GM15510 (cell line): Measurements from ENCODE around the gene LAMC1.

Experiments
- POLR2A ChIP-seq: IDR thresholded peaks from 3 replicates; pipeline ENCODE4 v1.6.1; 2011; ENCODE audit warnings: borderline replicate concordance; ENCODE audit not compliant: insufficient read length; ENCODE audit errors: extremely low read depth

LAMC1 gene

GRCh38 chr1:183097438-183098051 is 74.3 kb downstream of the LAMC1 start:
- TF ChIP-seq POLR2A: no peak

- TF ChIP-seq POLR2A: no peak
Observed at GRCh38 chr1:183098317-183098716, 75.1 kb downstream of the LAMC1 start.

DNA sequence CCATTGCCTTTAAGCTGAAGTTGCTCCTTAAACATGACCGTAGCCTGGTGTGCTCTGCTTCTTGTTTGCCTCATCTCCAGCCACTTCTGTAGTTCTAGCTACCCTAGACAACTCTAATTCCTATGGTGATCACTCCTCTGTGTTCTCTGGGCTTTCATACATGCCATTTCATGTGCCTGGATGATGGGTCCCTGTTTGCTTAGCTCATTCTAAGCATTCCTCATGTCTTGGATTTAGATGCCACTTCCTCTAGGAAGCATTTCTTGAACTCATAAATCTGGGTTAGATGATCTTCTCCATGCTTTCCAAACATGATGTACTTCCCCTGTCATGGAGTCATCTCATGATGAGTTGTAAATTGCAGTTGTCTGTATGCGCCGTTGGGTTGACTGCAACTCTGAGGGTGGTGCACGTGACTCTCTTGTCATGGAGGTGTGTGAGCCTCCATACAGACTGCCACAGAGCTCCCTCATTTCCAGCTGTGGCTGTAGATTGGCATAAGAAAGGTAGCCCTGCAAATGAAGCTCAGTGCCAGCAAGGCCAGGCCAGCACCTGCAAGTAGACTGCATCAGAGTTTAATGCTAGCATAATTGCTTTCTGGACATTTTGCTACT is 77.2 kb downstream of the LAMC1 start:
- no peak for TF ChIP-seq POLR2A

DNA sequence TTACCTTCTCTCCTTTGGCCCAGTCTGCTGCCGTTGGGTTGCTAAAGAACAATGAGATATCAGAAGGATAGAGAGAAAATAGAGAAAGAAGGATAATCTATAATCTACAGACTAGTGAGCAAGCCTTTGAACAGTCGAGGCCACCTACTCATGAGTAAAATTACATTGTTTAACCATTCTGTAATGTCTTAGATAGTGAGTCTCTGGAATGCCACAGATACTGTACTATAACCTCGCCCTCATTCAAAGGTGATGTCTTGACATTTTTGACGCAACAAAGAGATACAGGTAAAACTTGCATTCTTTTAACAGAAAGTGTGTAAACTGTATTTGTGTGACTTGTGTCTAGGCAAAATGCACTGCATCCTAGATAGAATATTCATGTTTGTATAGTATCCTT is 77.9 kb downstream of the LAMC1 start:
- TF ChIP-seq POLR2A: no peak

DNA sequence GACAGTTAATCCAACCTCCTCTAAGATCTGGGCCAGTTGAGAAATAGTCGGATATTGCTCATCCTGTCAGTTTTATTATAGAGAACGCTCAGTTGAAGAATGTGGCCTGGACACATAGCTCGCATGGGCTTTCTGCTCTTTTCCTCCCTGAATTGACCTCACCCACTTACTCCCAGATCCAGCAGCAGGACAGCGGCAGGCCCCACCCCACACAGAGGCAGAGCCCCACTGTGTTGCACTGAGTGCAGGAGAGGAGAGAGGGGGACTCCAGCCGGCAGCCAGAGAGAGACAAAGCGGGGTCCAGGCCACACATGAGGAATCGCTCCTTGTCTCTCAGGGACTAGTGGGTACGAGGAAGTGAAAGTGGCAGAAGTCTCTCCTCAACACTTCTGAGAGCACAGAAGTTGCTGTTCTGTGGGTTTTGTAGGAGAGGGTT is 78.6 kb downstream of the LAMC1 start:
- TF ChIP-seq POLR2A: no peak

DNA sequence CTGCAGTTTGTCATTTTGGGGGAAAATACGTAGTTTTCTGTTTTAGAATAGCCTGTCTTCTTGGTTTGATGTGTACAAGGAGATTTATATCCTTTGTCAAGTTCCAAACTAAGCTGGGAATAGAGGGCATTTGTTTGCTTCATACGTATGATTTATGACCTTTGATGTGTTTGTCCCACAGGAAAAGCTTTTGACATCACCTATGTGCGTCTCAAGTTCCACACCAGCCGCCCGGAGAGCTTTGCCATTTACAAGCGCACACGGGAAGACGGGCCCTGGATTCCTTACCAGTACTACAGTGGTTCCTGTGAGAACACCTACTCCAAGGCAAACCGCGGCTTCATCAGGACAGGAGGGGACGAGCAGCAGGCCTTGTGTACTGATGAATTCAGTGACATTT is 79.9 kb downstream of the LAMC1 start:
- no peak for TF ChIP-seq POLR2A

- no peak for TF ChIP-seq POLR2A
Observed at GRCh38 chr1:183103577-183103976, 80.4 kb downstream of the LAMC1 start.

DNA sequence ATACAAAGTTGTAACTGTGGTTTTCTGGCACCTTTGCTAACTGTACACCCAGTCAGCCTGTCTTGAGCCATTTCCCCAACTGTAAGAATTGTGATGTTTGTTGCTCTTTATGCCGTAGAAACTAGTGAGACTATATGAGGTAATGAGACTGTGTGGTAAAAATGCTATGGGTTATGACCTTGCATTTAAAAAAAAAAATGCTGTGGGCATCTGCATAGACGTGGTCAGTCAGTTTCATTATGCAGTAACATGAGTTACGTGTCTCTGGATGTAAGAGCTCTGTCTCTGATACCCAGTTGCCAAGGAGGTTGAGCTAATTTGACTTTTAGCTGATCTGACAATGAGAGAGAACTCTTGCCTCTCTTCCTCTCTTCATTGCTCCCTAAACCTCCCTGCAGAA is 82.2 kb downstream of the LAMC1 start:
- no peak for TF ChIP-seq POLR2A

DNA sequence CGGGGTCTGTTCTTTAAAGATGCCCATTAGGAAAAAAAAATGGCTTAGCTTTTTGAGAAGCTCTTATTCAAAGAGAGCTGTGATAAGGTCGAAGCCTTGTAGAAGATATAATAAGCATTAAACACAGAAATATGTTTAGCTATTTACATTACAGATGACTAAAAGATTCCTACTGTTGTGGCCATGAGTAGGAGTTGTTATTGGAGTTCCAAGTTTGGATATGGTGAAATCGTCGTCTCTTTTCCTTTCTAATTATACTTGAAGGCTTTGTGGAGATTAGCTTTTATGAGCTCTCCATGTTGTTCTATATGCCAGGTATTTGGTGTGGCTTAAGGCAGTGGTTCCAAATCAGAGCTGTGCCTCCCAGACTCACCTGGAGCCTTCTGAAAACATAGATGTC is 82.9 kb downstream of the LAMC1 start:
- no peak for TF ChIP-seq POLR2A

- TF ChIP-seq POLR2A: no peak
Observed at GRCh38 chr1:183106746-183107145, 83.5 kb downstream of the LAMC1 start.

DNA sequence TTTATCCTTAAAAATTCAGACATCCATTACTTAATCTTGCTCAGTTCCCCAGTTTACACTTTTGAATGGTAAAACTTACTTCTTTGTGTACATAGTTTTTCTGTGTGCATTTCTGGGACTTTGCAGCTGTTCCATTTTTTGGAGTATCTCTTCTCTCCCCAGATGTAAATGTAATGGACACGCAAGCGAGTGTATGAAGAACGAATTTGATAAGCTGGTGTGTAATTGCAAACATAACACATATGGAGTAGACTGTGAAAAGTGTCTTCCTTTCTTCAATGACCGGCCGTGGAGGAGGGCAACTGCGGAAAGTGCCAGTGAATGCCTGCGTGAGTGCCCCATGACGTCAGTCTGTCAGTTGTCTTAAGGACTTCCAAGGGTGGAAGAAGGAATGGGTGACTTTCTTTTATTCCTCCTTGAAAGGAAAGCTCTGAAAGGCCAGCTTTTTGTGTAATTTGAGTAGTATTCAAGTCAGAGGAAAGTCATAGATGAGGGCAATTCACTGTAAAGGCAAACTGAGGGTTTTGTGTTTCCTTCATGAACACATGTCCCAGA is 87.2 kb downstream of the LAMC1 start:
- TF ChIP-seq POLR2A: no peak

- TF ChIP-seq POLR2A: no peak
Observed at GRCh38 chr1:183114441-183114840, 91.2 kb downstream of the LAMC1 start.

DNA sequence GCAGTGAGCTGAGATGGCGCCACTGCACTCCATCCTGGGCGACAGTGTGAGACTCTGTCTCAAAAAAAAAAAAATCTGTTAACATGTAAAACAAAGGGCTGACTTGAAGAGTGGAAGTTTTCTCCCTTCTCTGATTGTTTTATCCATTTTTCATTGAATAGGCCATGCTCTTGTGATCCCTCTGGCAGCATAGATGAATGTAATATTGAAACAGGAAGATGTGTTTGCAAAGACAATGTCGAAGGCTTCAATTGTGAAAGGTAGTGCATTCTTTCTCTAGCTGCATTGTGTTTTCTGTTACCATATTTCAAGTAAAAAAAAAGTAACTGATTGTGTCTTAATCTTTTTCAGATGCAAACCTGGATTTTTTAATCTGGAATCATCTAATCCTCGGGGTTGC is 93.2 kb downstream of the LAMC1 start:
- no peak for TF ChIP-seq POLR2A

DNA sequence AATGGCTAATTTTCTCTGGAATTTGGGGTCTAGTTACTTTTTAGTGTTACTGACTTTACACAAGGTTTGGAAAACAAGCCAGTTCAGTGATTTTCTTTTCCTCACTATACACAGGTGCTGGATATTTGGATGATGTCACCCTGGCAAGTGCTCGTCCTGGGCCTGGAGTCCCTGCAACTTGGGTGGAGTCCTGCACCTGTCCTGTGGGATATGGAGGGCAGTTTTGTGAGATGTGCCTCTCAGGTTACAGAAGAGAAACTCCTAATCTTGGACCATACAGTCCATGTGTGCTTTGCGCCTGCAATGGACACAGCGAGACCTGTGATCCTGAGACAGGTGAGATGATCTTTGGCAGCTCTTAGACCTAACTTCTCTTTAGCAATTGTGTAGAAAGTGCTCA is 98.4 kb downstream of the LAMC1 start:
- TF ChIP-seq POLR2A: no peak

GRCh38 chr1:183124259-183124658 is 101.0 kb downstream of the LAMC1 start:
- no peak for TF ChIP-seq POLR2A

- TF ChIP-seq POLR2A: no peak
Observed at GRCh38 chr1:183125279-183125999, 102.2 kb downstream of the LAMC1 start.

- TF ChIP-seq POLR2A: no peak
Observed at GRCh38 chr1:183126000-183126366, 102.8 kb downstream of the LAMC1 start.

- TF ChIP-seq POLR2A: no peak
Observed at GRCh38 chr1:183126528-183126927, 103.3 kb downstream of the LAMC1 start.
